HG02623 (cell line): ENCODE results near the gene LEO1.

ENCODE experiments used
- ATAC-seq: cut with Tn5 transposase; IDR thresholded peaks from one replicate; pipeline ENCODE4 v1.9.1; 2021; ENCODE audit warnings: moderate library complexity; ENCODE audit not compliant: unreplicated experiment

LEO1 gene

DNA sequence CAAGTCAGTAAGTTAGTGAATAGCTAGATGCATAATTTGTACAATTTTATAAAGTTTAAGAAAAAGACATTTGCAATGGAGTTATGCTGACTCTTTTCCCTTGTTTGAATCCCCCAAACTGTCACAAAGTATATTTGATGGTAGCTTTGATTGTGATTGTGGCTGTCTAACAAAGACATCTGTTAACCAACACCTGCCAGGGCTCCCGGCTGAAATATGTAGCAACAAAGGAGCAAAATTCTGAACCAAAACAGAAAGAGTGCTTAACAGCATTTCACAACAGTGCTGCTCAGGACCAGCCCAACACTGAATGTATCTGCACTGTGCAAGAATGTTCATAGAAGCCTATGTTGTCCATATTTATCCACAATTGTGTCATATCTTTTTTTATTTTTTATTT lies 39.4 kb downstream of the LEO1 start:
- ATAC-seq: no peak

DNA sequence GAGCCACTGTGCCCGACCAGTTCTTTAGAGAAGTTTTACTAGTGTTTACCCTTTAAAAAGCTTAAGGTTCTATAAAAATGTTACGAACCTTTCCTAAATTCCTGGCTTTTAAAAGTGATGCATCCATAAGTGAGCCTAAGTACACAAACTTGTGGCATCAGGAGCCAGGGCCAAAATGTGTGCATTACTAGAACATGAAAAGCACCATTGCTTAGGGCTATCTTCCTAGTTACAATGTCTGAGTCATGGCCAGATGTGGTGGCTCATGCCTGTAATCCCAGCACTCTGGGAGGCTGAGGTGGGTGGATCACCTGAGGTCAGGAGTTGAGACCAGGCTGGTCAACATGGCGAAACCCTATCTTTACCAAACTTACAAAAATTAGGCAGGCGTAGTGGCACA lies 39.9 kb downstream of the LEO1 start:
- ATAC-seq: no peak

DNA sequence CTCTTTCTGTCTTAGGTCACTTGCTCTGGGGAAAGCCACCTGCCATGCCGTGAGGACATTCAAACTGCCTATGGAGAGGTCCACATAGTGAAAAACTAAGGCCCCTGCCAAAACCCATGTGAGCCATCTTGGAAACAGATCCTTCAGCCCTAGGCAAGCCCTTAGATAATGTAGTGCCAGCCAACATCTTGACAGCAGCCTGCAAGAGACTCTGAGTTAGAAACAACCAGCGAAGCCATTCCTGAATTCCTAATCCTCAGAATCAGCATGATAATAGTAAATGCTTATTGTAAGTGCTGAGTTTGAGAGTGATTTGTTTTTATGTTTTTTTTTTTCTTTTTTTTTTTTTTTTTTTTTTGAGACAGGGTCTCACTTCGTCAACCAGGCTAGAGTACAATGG lies 40.6 kb downstream of the LEO1 start:
- ATAC-seq: no peak

DNA sequence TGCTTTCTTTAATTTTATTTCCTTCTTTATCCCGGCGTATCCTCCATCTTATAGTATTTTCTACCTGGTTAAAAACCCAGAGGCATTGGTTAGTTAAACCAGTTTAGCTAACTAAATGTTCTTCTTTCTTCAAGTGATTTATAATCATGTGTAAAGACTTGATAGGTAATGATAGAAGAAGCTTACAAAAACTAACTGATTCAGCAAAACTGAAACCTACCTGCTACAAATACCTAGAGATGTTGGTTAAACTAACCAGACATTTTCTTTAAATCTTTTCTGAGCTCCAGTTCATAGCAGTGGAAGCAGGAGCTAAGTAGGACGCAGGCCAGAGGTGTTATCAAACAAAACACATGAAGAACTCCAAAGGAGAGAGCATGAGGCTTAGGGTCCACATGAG lies 44.8 kb downstream of the LEO1 start:
- ATAC-seq: no peak

DNA sequence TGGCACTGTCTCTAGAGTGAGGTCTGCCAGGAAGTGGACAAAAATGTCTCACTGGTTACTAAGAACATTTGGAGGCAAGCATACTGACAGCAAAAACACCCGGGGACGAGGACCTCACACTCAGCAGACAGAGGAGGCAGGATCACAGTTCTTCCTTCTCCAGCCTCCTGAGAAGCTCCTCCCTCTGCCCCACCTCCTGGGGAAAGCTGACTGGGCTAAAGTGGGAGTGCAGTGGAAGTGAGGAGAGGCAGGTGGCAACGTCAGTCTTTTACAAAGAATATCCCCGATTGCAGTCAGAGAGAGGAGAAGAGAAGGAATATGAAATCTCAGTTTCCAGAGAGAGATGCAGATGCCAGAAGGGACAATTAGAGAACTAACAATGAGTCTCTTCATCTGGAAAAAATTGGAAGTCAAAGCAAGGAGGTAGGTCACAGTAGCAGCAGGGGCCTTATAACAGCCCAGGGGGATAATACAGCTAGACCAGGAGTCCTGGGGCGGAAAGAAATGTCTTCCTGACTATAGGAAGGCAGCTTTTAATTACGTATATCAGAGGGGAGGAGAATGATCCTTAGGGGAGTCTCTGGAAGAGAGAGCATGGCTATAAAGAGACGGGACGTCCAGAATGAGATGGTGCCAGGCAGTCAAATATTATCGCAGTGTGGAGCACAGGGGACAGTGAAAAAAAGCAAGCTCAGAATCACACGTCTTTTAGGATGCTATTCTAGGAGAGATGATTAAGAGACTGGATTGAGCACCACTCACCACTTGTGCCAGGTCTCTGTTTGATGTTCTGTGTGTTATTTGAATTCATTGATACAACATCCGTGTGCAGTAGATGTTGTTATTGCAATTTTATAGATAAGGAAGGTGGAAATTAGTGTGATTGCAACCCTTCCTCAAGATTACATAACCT lies 47.2 kb downstream of the LEO1 start:
- no peak for ATAC-seq

DNA sequence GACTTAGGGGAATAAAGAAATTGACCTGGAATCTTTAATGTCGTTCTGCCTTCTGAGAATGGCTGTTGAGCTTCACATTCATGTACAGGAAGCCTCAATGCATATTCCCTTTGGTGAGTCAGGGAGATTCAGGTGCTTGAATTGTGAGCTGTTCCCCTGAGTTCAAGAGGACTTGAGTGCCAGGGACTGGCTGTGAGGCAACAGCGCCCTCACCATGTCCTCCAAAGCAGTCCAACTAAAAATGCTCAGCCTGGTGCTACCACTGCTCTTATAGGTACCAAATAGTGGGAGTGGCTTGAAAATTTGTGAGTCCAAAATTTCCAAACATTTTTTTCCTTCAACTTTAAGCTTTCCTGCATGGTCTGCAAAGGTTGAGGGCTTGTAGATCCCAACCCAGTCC lies 54.1 kb downstream of the LEO1 start:
- ATAC-seq: no peak

DNA sequence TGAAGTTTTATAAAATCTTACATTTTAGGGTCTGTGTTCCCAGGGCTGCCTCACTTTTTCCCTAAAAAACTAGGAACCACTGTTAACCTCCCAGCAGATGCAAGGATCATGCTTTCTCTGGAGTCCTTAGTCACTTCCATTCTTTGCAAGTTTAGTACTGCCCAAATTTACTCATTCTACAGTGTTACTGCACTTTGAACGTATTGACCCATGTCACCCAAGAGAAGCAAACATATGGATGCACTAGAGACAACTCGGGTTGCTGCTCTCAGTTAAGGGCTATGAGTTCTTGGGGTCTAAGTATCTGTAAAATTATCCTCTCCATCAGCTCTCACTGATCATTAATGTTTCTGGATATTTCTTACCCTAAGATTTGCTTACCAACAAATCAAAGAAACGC lies 59.0 kb downstream of the LEO1 start:
- ATAC-seq: no peak

DNA sequence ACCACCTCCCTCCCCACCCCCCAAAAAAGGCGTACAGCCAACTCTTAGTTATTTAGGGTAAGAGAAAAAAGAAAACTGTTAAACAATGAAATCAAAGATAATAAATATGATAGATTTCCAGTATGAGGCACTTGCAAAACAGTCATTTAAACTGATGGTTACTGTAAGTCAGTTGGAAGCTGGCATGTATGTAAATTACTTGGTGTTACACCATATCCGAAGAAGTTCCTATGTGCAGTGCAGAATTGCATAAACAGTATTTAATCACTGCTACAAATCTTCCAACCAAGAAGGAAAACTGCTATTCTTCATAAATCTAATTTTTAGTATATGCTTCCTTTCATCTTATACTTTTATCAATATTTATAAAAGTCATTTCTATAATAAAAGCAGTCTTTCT lies 62.0 kb downstream of the LEO1 start:
- ATAC-seq: no peak

DNA sequence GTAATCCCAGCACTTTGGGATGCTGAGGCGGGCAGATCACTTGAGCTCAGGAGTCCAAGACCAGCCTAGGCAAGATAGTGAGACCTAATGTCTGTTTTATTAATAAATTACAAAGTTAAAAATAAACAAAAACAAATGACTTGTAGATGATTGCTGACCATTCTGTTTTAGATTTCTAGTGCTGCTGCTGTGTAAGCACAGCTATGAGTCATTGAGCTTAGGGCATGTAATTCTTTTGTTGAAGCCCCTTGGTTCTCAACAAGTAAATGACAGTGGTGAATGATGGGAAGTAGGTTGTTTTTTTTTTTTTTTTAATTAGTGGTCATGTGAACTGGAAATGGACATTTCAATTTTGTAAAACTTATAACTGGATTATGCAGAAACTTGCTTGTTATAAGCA lies 63.3 kb downstream of the LEO1 start:
- ATAC-seq: no peak

DNA sequence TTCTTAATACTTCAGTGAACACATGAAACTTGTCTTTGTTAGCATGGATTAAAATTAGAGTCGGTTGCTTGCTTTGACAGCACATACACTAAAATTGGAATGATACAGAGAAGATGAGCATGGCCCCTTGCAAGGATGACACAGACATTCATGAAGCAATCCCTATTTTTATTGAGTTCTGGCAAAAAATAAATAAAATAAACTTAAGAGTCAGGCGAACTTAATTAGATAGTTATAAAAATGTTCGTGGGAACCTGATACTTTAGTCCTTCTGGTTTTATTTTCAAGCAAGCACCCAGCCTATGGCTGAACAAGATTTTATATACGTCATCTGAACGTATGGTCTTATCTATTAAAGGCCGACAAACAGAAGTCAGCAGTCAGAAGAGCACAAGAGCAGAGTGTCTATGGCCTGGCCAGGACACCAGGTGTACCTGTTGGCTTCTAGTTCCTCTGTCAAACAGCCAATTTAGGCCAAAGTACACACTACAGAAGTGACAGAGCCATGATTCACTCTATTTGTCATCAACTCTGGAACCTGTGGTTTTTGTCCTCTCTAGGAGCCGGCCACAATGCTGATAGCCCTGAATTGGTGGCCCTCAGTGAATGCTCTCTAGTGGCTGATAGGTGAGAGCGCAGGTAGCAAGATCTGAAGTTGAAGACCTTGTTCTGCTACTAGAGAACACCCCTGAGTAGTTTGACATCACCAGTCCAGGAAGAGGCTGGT lies 64.3 kb downstream of the LEO1 start:
- ATAC-seq: no peak

DNA sequence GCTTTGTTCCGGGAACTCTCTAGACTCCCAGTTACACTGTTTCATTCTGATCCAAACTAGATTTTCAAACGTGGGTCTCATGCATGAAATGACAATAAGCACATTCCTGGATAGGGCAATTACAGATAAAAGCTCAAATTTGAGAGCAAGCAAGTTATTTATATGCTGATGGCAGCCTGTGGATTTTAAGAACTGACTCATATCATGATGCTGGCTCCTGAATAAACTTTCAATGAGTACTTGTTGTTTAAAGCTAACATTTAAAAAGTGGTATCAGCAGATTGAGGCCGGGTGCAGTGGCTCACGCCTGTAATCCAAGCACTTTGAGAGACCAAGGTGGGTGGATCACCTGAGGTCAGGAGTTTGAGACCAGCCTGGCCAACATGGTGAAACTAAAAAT lies 66.6 kb downstream of the LEO1 start:
- no peak for ATAC-seq

DNA sequence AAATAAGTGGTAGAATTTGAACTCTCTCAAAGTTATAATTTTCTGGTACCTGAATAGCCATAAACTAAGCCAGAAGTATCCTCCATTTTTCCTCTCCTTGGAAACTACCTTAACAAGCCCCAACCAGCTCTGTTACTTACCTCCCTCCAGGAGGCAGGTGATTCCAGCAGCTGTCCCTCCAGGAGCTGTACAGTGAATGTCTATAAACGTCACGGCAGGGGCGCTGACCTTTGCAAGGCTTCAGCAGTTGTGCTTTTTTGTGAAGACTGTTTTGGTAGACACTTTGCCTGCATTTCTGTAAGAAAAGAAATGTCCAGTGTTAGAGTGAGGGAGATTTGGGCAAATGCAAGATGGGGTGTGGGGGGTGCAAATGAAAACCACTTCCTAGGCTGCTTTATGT lies 67.2 kb downstream of the LEO1 start:
- no peak for ATAC-seq

DNA sequence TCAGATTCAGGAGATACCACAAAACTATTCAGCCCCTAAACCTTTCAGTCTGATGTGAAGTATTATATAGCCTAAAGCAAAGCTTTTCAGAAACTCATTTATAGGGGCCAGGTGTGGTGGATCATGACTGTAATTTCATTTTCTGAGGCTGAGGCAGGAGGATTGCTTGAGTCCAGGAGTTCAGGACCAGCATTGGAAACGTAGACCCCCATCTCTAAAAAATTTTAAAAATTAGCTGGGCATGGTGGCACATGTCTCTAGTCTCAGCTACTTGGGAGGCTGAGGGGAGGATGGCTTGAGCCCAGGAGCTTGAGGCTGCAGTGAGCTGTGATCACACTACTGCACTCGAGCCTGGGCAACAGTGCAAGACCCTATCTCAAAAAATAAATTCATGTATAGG lies 82.1 kb downstream of the LEO1 start:
- ATAC-seq: no peak

DNA sequence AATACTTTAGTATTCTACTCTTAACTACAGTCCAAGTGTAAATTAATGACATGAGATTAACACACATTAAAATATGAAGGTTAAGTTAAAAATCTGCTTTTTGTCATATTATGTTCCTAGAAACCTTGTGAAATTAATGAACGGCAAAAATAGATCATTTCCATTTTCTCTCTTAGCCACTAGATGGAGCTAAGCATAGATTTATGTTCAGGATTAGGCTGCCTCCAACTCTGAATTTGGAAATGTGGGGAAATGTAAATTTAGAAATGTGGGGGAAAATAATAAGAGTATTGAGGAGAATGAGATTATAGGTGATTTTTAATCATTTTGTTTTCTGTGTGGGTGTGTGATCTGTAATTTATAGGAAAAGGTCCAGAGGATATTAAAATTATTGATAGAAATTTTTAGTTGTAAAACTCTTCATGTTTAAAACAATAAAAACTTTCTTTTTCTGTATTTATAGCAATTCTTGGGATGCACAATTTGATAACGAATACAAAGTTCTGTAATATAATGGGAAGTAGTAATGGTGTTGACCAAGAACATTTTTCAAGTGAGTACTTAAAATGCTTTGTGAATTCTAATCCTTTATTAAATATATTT lies 82.9 kb downstream of the LEO1 start:
- ATAC-seq: no peak
